HG03045 (cell line): ENCODE measurements around the gene RASGRP4.
"Not testable (repeated sequence)": the region's sequence is repeated elsewhere in the genome, so short reads cannot be mapped to it uniquely, and the experiment has no call there.

Experiments
- ATAC-seq: cut with Tn5 transposase; IDR thresholded peaks from one replicate; pipeline ENCODE4 v1.9.1; 2021; ENCODE audit warnings: mild to moderate bottlenecking, moderate library complexity; ENCODE audit not compliant: unreplicated experiment

The RASGRP4 gene

GRCh38 chr19:38417544-38418506 is 8.2 kb downstream of the RASGRP4 start:
- no peak for ATAC-seq

- no peak for ATAC-seq
Measured at GRCh38 chr19:38417146-38417543, 8.9 kb downstream of the RASGRP4 start.

- no peak for ATAC-seq
Measured at GRCh38 chr19:38413416-38413815, 12.6 kb downstream of the RASGRP4 start.

GRCh38 chr19:38412961-38413360 is 13.1 kb downstream of the RASGRP4 start:
- ATAC-seq, result no peak

- ATAC-seq, result no peak
Measured at GRCh38 chr19:38412491-38412890, 13.5 kb downstream of the RASGRP4 start.

- not testable (repeated sequence) for ATAC-seq
Measured at GRCh38 chr19:38411898-38412297, 14.1 kb downstream of the RASGRP4 start.

GRCh38 chr19:38411041-38411712 is 14.8 kb downstream of the RASGRP4 start:
- no peak for ATAC-seq

GRCh38 chr19:38410407-38410806 is 15.6 kb downstream of the RASGRP4 start:
- ATAC-seq, result not testable (repeated sequence)

GRCh38 chr19:38409631-38410133 is 16.3 kb downstream of the RASGRP4 start:
- ATAC-seq, result no peak

- no peak for ATAC-seq
Measured at GRCh38 chr19:38405276-38405675, 20.7 kb downstream of the RASGRP4 start.

GRCh38 chr19:38404858-38405257 is 21.2 kb downstream of the RASGRP4 start:
- no peak for ATAC-seq

GRCh38 chr19:38402967-38403674 is 22.9 kb downstream of the RASGRP4 start, which contains the start of gene FAM98C:
FAM98C (plus strand) TSS chr19:38403093; CDS start chr19:38403154, 61 bp downstream.
- ATAC-seq, result peak; percentile 94

GRCh38 chr19:38402623-38402966 is 23.4 kb downstream of the RASGRP4 start:
- peak; percentile 3 for ATAC-seq

GRCh38 chr19:38401148-38401547 is 24.9 kb downstream of the RASGRP4 start:
- no peak for ATAC-seq

- no peak for ATAC-seq
Measured at GRCh38 chr19:38400361-38400760, 25.7 kb downstream of the RASGRP4 start.

GRCh38 chr19:38399537-38399936 is 26.5 kb downstream of the RASGRP4 start:
- ATAC-seq, result no peak

- no peak for ATAC-seq
Measured at GRCh38 chr19:38399081-38399480, 26.9 kb downstream of the RASGRP4 start.

- no peak for ATAC-seq
Measured at GRCh38 chr19:38395381-38396114, 30.5 kb downstream of the RASGRP4 start.

- no peak for ATAC-seq
Measured at GRCh38 chr19:38394488-38394887, 31.5 kb downstream of the RASGRP4 start.

GRCh38 chr19:38392707-38393308 is 33.2 kb downstream of the RASGRP4 start:
- no peak for ATAC-seq
